Mucosa of descending colon (tissue), 3 donors: ENCODE results near the gene TWSG1. TPM values are rescaled to one million over a fixed set of nuclear protein-coding genes. Genes with fewer than 3 reads are reported as not detected.
"Not testable (repeated sequence)": the region's sequence is repeated elsewhere in the genome, so short reads cannot be mapped to it uniquely, and the experiment has no call there.

Experiments
- ATAC-seq: fragments of 200-7000 bp; cut with Tn5 transposase; one replicate; pipeline ENCODE4 v1.9.1; 2020; ENCODE audit warnings: mild to moderate bottlenecking, moderate library complexity
- DNase-seq, 3 donors: peaks; one replicate each; pipeline ENCODE4 v3.0.0-alpha.2; 2020
- H3K36me3 ChIP-seq: fragments of 200-600 bp; one replicate; pipeline ENCODE4 v1.8.0; 2021; ENCODE audit warnings: low read depth, mild to moderate bottlenecking
- H3K4me1 ChIP-seq: fragments of 200-600 bp; one replicate; pipeline ENCODE4 v1.8.0; 2021; ENCODE audit warnings: low read depth, mild to moderate bottlenecking
- H3K4me3 ChIP-seq: fragments of 200-600 bp; one replicate; pipeline ENCODE4 v1.8.0; 2021; ENCODE audit warnings: mild to moderate bottlenecking
- H3K9me3 ChIP-seq: fragments of 200-600 bp; one replicate; pipeline ENCODE4 v1.8.0; 2021; ENCODE audit warnings: mild to moderate bottlenecking
- intact Hi-C, 2 donors: fragments of 100-400 bp; cut with DNase I in 1 of 2; cut with micrococcal nuclease in 1 of 2; formaldehyde crosslinking; loops; one replicate each; pipeline versions ENCODE4 v1.11.0 to v1.11.1; 2022; cut with DNase I, micrococcal nuclease
- total RNA-seq, 3 donors: library from RNA; stranded (reverse); fragmentation: NEBNext Ultra II Directional in 2 of 3; extraction: Animal tissue kit (Norgen Biotek cat#: 25700) in 2 of 3; gene quantifications; one replicate each; pipeline versions ENCODE4 v1.2.1 to v1.2.4, GENCODE V29; 2021 to 2023
- TF ChIP-seq, protein P1 (sequence below): fragments of 200-600 bp; IDR thresholded peaks from one replicate; pipeline ENCODE4 v1.8.0; 2022; ENCODE audit warnings: antibody characterized with exemption, mild to moderate bottlenecking
- donor health status: DM: no; HTN: no; CAD: no; lungs with moderate emphysema.
- donor health status: DM: no; HTN: no; CAD: no.
- donor health status: DM: no; HTN: yes; CAD: no.

TWSG1 gene
- total RNA-seq, 3 donors from 2014 or later: 10.5 to 45.3 (median 17.8) TPM

DNA sequence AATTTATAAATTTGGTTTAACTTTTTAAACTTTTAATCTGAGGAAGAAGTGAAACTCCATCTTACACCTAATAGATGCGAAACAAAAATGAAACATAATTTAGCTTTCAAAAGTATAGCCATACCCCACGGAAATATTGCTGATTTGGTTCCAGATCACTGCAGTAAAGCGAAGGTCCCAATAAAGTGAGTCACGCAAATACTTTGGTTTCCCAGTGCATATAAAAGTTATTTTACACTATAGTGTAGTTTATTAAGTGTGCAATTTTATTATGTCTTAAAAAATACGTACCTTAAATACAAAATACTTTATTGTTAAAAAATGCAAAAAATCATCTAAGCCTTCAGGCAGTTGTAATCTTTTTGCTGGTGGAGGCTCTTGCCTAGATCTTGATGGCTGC, 55.1 kb downstream of the TWSG1 start:
- no peak overlapping the region for H3K4me3 ChIP-seq
- no peak for ATAC-seq
- no peak for DNase-seq
- intact Hi-C loops: no loop called here
- TF ChIP-seq, protein P1, sequence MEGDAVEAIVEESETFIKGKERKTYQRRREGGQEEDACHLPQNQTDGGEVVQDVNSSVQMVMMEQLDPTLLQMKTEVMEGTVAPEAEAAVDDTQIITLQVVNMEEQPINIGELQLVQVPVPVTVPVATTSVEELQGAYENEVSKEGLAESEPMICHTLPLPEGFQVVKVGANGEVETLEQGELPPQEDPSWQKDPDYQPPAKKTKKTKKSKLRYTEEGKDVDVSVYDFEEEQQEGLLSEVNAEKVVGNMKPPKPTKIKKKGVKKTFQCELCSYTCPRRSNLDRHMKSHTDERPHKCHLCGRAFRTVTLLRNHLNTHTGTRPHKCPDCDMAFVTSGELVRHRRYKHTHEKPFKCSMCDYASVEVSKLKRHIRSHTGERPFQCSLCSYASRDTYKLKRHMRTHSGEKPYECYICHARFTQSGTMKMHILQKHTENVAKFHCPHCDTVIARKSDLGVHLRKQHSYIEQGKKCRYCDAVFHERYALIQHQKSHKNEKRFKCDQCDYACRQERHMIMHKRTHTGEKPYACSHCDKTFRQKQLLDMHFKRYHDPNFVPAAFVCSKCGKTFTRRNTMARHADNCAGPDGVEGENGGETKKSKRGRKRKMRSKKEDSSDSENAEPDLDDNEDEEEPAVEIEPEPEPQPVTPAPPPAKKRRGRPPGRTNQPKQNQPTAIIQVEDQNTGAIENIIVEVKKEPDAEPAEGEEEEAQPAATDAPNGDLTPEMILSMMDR: no peak
- peaks cover 12% of the 10 kb centered on the region for H3K9me3 ChIP-seq
- H3K4me1 ChIP-seq: no peaks in the 10 kb centered on the region
- no peaks in the 10 kb centered on the region for H3K36me3 ChIP-seq

DNA sequence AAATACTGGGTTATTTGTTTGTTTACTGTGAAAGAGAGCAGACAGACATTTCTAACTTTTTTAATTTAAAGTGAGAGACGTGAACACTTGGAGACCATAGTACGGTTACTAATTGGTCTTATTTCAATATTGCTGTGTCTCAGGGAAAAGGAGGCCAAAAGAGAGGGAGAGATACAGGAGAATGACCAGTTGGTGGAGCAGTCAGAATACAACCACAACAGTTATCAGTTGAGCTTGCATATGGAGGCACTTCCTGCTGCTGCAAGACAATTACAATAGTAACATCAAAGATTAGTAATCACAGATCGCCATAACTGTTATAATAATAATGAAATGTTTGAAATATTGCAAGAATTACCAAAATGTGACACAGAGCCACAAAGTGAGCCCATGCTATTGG, 58.2 kb downstream of the TWSG1 start:
- Histone ChIP-seq H3K4me1 (no peaks in the 10 kb centered on the region), H3K9me3 (peaks cover 12% of the 10 kb centered on the region), H3K36me3 (no peaks in the 10 kb centered on the region), H3K4me3 (no peak overlapping the region)
- ATAC-seq (no peak), DNase-seq (no peak)
- intact Hi-C loops: no loop called here
- TF ChIP-seq, protein P1: no peak

DNA sequence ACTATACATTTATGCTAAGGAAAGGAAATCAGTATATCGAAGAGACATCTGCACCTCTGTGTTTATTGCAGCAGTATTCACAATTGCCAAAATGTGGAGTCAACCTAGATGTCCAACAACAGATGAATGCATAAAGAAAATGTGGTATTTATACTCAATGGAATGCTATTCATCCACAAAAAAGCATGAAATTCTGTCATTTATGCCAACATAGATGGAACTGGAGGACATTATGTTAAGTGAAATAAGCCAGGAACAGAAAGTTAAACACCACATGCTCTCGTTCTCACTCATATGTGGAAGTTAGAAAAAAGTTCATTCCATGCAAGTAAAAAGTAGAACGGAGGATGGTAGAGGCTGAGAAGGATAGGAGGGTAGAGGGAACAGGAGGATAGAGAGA, 59.5 kb downstream of the TWSG1 start:
- DNase-seq: no peak
- intact Hi-C loops: no loop called here
- H3K36me3 ChIP-seq: no peaks in the 10 kb centered on the region
- H3K4me1 ChIP-seq: no peaks in the 10 kb centered on the region
- no peak for ATAC-seq
- TF ChIP-seq, protein P1: no peak
- no peak overlapping the region for H3K4me3 ChIP-seq
- H3K9me3 ChIP-seq: peaks cover 12% of the 10 kb centered on the region

DNA sequence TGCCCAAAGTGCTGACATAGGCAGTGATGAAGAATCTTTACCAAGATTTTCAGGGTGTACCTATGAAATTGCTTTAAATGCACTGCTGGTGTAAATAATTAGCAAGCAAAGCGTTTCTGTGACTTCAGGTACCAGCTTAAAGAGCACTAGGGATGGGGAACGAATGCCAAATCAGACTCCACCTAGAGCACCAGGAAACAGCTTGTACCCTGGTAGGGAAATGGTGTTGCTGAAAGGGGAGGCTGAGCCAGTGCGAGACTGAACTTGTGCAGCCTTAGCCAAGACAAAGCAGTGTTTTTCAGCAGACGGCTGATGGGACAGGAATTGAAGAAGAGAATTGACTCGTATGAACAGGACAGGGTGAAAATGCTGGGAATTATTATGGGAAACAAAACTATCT, 65.6 kb downstream of the TWSG1 start:
- Histone ChIP-seq H3K4me1 (no peaks in the 10 kb centered on the region), H3K36me3 (no peaks in the 10 kb centered on the region), H3K4me3 (no peak overlapping the region), H3K9me3 (no peaks in the 10 kb centered on the region)
- TF ChIP-seq, protein P1: no peak
- intact Hi-C loops: no loop called here
- DNase-seq: no peak
- no peak for ATAC-seq

DNA sequence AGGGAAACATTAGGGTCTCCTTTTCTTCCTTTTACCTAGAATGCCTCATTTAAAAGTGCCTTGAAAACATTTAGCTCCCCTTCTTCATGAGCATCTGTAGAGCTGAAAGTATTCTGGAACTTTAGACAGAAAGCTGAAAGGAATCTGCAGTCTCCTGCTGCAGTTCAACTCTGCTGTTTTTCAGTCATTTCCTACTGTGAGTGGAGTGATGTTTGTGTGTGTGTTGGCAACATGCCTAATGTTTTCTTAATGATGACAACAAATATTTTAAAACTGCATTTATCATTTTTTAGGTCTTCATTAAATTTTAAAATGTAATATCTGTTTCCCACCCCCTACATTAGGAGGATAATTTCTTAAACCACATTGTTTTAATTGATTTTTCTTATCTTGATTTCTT, 66.6 kb downstream of the TWSG1 start:
- Histone ChIP-seq H3K4me1 (no peaks in the 10 kb centered on the region), H3K36me3 (no peaks in the 10 kb centered on the region), H3K9me3 (no peaks in the 10 kb centered on the region), H3K4me3 (no peak overlapping the region)
- intact Hi-C loops: no loop called here
- DNase-seq (no peak), ATAC-seq (no peak)
- TF ChIP-seq, protein P1: no peak

DNA sequence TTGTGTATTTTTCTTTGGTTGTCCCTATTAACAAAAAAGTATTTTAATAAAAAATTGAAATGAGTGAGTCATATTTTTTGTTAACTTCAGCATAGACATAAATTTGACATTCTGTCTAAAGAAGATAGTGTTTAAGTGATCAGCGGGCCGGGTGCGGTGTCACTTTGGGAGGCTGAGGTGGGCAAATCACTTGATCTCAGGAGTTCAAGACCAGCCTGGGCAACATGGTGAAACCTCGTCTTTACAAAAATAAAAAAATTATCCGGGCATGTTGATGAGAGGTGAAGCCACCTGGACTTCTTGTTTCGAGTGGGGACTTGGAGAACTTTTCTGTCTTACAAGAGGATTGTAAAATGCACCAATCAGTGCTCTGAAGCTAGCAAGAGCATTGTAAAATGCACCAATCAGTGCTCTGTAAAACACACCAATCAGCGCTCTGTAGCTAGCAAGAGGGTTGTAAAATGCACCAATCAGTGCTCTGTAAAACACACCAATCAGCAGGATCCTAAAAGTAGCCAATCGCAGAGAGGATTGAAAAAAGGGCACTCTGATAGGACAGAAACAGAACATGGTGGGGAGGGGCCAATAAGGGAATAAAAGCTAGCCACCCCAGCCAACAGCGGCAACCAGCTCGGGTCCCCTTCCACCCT, 67.9 kb downstream of the TWSG1 start:
- H3K36me3 ChIP-seq, DNase-seq, H3K4me3 ChIP-seq, ATAC-seq, H3K4me1 ChIP-seq, H3K9me3 ChIP-seq, intact Hi-C loops: not testable (repeated sequence)
